DND-41 (cell line): ENCODE data around the gene HELZ2.

ENCODE experiments used
- EZH2 ChIP-seq: IDR thresholded peaks from 3 replicates; pipeline ENCODE4 v1.6.1; 2012; ENCODE audit warnings: borderline replicate concordance, low read depth, mild to moderate bottlenecking, moderate library complexity, low read length, inconsistent platforms; ENCODE audit not compliant: severe bottlenecking
- TF ChIP-seq, protein P1 (sequence below): IDR thresholded peaks from 2 replicates; pipeline ENCODE4 v1.5.1; 2012; ENCODE audit warnings: borderline replicate concordance, low read length, moderate library complexity, mild to moderate bottlenecking; ENCODE audit not compliant: poor library complexity, severe bottlenecking; ENCODE audit errors: extremely low read depth

DNA sequence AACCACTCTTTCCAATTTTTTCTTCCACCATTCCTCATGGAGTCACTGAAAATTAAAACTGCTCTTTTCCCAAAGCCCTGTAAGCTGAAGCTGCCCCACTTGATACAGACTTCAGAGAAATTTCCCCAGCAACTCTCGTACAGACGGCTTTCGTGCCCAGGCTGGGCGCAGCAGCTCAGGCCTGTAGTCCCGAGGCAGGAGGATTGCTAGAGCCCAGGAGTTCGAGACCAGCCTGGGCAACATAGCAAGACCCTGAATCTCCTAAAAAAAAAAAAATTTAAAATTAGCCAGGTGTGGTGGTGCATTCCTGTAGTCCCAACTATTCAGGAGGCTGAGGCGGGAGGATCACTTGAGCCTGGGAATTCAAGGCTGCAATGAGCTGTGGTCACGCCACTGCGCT lies 46.9 kb downstream of the HELZ2 start:
- TF ChIP-seq, protein P1, sequence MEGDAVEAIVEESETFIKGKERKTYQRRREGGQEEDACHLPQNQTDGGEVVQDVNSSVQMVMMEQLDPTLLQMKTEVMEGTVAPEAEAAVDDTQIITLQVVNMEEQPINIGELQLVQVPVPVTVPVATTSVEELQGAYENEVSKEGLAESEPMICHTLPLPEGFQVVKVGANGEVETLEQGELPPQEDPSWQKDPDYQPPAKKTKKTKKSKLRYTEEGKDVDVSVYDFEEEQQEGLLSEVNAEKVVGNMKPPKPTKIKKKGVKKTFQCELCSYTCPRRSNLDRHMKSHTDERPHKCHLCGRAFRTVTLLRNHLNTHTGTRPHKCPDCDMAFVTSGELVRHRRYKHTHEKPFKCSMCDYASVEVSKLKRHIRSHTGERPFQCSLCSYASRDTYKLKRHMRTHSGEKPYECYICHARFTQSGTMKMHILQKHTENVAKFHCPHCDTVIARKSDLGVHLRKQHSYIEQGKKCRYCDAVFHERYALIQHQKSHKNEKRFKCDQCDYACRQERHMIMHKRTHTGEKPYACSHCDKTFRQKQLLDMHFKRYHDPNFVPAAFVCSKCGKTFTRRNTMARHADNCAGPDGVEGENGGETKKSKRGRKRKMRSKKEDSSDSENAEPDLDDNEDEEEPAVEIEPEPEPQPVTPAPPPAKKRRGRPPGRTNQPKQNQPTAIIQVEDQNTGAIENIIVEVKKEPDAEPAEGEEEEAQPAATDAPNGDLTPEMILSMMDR: no peak
- TF ChIP-seq EZH2: no peak
